Neutrophil (primary cell): ENCODE data around the gene MISP.

Source experiments
- H3K27ac ChIP-seq: fragments of 200-600 bp; sonication (generic); 2 replicates; pipeline ENCODE4 v1.5.1; 2016; ENCODE audit warnings: mild to moderate bottlenecking, moderate library complexity
- H3K27me3 ChIP-seq: fragments of 200-600 bp; sonication (generic); 2 replicates; pipeline ENCODE4 v1.6.0; 2016; ENCODE audit warnings: mild to moderate bottlenecking
- H3K36me3 ChIP-seq: fragments of 200-600 bp; sonication (generic); 2 replicates; pipeline ENCODE4 v1.5.1; 2017
- H3K4me1 ChIP-seq, 2 experiments: fragments of 200-600 bp in 1 of 2; sonication (generic) in 1 of 2; 1 replicate in 1 of 2; 2 replicates in 1 of 2; pipeline versions ENCODE4 v1.5.1 to v1.6.1; 2013 to 2016; ENCODE audit warnings: low read depth in 1 of 2, low read length in 1 of 2, mild to moderate bottlenecking in 1 of 2, moderate library complexity in 1 of 2; ENCODE audit not compliant: control insufficient read depth in 1 of 2, insufficient read depth in 1 of 2
- H3K4me3 ChIP-seq, 2 experiments: fragments of 200-600 bp in 1 of 2; sonication (generic) in 1 of 2; 1 replicate in 1 of 2; 2 replicates in 1 of 2; pipeline ENCODE4 v1.5.1; 2013 to 2016; ENCODE audit warnings: low read depth in 1 of 2, low read length in 1 of 2, mild to moderate bottlenecking in 1 of 2, moderate library complexity in 1 of 2
- H3K9me3 ChIP-seq: fragments of 200-600 bp; sonication (generic); 2 replicates; pipeline ENCODE4 v1.5.1; 2016
- CTCF ChIP-seq: fragments of 200-600 bp; sonication (generic); IDR thresholded peaks from 2 replicates; pipeline ENCODE4 v1.5.1; 2016; ENCODE audit warnings: antibody characterized with exemption

The MISP gene

DNA sequence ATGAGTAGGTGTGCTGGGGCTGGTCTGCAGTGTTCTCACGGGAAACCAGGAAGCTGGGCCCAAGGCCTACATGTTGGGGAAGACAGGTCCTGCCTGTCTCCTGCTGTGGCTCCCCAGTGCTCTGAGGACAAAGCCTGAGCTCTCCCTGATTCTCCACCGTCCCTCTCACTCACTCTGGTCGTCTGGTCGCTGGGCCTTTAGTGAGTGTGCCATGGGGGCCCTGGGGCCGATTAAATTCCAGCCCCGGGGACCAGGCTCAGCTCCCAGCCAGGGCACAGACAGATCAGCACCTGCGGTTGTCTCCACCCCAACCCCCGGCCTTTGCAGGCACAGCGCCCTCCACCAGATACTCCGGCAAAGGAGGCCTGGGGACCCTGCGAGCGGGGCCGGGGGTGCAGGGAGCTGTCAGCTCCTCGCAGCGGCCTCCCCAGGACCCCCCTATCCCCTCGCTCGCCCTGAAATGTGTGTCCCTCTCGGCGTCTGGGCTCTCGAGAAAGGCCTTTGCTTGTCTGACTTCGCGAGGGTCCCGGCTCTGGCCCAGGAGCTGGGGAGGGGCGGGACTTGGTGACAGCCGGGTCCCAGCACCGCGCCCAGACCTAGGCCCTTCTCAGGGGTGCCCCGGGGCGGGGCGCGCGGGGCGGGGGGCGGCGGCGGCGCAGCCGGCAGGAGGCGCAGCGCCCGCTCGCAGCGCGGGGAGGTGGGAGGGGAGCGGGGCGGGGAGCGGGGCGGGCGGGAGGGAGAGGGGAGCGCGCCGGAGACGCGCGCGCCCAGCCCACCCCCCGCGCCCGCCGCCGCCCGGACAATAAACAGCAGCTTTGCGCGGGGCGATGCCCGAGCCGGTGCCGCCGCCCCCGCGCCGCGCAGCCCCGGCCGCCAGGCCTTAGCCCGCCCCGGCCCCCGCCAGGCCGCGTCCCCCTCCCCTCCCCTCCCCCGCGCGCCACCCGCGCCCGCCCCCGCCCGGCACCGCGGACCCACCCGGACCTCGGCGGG, 42.5 kb upstream of the MISP start, which contains the start of gene PALM:
TSS of gene PALM (plus strand) at position 782 of the 990 bp plus-strand sequence. CDS start 212 bp downstream, outside the sequence.
- H3K9me3 ChIP-seq, result no peaks in the 10 kb centered on the region
- no peak within 1 kb of the TSS for H3K4me3 ChIP-seq
- no peak for TF ChIP-seq CTCF
- H3K4me1 ChIP-seq, result peaks cover 3 to 16% of the 10 kb centered on the region in 2 experiments
- H3K27ac ChIP-seq, result no peak within 1 kb of the TSS
- no peaks in the 10 kb centered on the region for H3K36me3 ChIP-seq
- peaks cover 51% of the 10 kb centered on the region for H3K27me3 ChIP-seq

- Histone ChIP-seq H3K27me3 (peaks cover 51% of the 10 kb centered on the region), H3K27ac (no peak overlapping the region), H3K9me3 (no peaks in the 10 kb centered on the region), H3K4me3 (no peak overlapping the region), H3K36me3 (no peaks in the 10 kb centered on the region), H3K4me1 (peaks cover 3 to 7% of the 10 kb centered on the region in 2 experiments)
- TF ChIP-seq CTCF, result no peak
Observed at GRCh38 chr19:709196-709964, 41.5 kb upstream of the MISP start.

- Histone ChIP-seq H3K36me3 (no peaks in the 10 kb centered on the region), H3K9me3 (no peaks in the 10 kb centered on the region), H3K4me1 (peaks cover 3 to 5% of the 10 kb centered on the region in 2 experiments), H3K27me3 (peaks cover 51% of the 10 kb centered on the region), H3K27ac (no peak overlapping the region), H3K4me3 (no peak overlapping the region)
- TF ChIP-seq CTCF, result no peak
Observed at GRCh38 chr19:709965-710571, 40.8 kb upstream of the MISP start.

DNA sequence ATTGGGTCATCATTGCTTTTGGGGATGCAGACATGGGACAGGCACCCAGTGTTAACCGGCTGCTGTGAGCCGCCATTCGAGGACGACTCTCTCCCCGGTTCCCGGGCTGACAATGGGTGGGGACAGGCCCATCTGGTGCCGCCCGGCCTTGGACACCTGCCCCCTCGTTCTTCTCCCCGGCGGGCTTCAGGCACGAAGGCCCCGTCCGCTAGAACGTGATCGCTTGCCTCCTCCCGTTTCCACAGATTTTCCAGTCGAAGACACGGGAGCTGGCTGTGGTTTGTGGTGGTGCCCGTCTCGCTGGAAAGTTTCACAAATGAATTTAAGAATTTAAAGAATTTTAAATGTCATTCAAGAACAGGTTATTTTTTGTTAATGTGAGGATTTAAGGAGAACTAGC, 40.1 kb upstream of the MISP start:
- Histone ChIP-seq H3K9me3 (no peaks in the 10 kb centered on the region), H3K4me1 (peaks cover 3 to 5% of the 10 kb centered on the region in 2 experiments), H3K4me3 (no peak overlapping the region), H3K27me3 (peaks cover 51% of the 10 kb centered on the region), H3K27ac (no peak overlapping the region), H3K36me3 (no peaks in the 10 kb centered on the region)
- no peak for TF ChIP-seq CTCF

DNA sequence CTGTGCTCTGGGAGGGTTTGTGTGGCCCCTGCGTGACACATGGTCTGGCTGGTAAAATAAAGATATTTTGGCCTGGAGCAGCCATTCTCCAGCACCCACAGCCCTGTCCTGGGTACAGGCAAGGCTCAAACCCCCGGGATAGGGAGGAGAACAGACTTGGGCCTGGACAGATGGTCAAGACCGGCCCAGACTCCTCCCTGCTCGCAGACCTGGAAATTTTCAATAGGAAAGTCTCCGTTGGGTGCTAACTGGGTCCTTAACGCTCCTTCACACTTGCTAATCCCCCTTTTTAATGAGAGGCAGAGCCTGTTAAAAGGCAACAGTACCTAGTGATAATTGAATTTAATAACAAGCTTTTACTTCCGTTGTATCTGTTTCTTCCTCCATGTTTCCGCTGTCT, 39.7 kb upstream of the MISP start:
- Histone ChIP-seq H3K27me3 (peaks cover 51% of the 10 kb centered on the region), H3K27ac (no peak overlapping the region), H3K4me1 (peaks cover 3 to 5% of the 10 kb centered on the region in 2 experiments), H3K4me3 (no peak overlapping the region), H3K36me3 (no peaks in the 10 kb centered on the region), H3K9me3 (no peaks in the 10 kb centered on the region)
- TF ChIP-seq CTCF, result no peak
